Glutamatergic neuron (in vitro differentiated cells): ENCODE measurements around the gene CTDSPL. TPM values are rescaled to one million over a fixed set of nuclear protein-coding genes. Genes with fewer than 3 reads are reported as not detected.

ENCODE experiments used
- DNase-seq: peaks from one replicate; pipeline ENCODE4 v3.0.0; 2022
- H3K27ac Mint-ChIP-seq: one replicate; pipeline ENCODE4 v1.8.0; 2020; ENCODE audit warnings: mild to moderate bottlenecking, mixed read lengths, inconsistent platforms; ENCODE audit not compliant: unreplicated experiment
- H3K27me3 Mint-ChIP-seq: one replicate; pipeline ENCODE4 v1.8.0; 2020; ENCODE audit warnings: mild to moderate bottlenecking, moderate library complexity, mixed read lengths, inconsistent platforms; ENCODE audit not compliant: unreplicated experiment
- H3K36me3 Mint-ChIP-seq: one replicate; pipeline ENCODE4 v1.8.0; 2020; ENCODE audit warnings: mild to moderate bottlenecking, mixed read lengths, inconsistent platforms; ENCODE audit not compliant: unreplicated experiment
- H3K4me1 Mint-ChIP-seq: one replicate; pipeline ENCODE4 v1.8.0; 2020; ENCODE audit warnings: mild to moderate bottlenecking, low read depth, mixed read lengths, inconsistent platforms; ENCODE audit not compliant: unreplicated experiment
- H3K4me3 Mint-ChIP-seq: one replicate; pipeline ENCODE4 v1.8.0; 2020; ENCODE audit warnings: mild to moderate bottlenecking, mixed read lengths, inconsistent platforms; ENCODE audit not compliant: unreplicated experiment
- H3K9me3 Mint-ChIP-seq: one replicate; pipeline ENCODE4 v1.8.0; 2020; ENCODE audit warnings: mild to moderate bottlenecking, moderate library complexity, mixed read lengths, inconsistent platforms; ENCODE audit not compliant: unreplicated experiment
- total RNA-seq: library from RNA; stranded (reverse); fragmentation: NEBNext Ultra II Directional; extraction: Animal tissue kit (Norgen Biotek cat#: 25700); gene quantifications from one replicate; pipeline ENCODE4 v1.2.1, GENCODE V29; 2021; ENCODE audit not compliant: unreplicated experiment
- TF ChIP-seq, protein P1 (sequence below): fragments of 200-600 bp; sonication (generic); IDR thresholded peaks from one replicate; pipeline ENCODE4 v1.5.0; 2021; ENCODE audit not compliant: partially characterized antibody, unreplicated experiment

CTDSPL gene
- total RNA-seq, 1 donor from 2014 or later: 6.6 TPM

DNA sequence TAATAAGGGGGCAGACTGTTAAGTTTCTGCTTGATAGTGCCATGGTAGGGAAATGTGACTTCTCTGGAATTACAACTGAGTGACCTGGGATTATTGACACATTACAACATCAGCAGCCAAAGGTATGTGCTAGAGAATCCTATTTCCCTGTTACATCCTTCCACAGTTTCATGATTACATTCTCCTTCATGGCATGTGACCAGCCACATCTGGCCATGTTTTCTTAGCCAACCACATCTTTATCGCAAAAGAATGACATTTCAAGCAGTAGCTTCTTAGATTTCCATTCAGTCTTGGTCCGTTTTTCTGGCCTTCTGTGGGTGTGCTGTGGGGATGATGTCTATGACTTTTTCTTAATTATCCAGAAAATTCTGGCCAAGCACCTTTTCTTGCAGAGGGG is 45.4 kb upstream of the CTDSPL start:
- TF ChIP-seq, protein P1, sequence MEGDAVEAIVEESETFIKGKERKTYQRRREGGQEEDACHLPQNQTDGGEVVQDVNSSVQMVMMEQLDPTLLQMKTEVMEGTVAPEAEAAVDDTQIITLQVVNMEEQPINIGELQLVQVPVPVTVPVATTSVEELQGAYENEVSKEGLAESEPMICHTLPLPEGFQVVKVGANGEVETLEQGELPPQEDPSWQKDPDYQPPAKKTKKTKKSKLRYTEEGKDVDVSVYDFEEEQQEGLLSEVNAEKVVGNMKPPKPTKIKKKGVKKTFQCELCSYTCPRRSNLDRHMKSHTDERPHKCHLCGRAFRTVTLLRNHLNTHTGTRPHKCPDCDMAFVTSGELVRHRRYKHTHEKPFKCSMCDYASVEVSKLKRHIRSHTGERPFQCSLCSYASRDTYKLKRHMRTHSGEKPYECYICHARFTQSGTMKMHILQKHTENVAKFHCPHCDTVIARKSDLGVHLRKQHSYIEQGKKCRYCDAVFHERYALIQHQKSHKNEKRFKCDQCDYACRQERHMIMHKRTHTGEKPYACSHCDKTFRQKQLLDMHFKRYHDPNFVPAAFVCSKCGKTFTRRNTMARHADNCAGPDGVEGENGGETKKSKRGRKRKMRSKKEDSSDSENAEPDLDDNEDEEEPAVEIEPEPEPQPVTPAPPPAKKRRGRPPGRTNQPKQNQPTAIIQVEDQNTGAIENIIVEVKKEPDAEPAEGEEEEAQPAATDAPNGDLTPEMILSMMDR: no peak
- no peak for DNase-seq
- Mint-ChIP-seq H3K27me3 (no peaks in the 10 kb centered on the region), H3K4me3 (no peak overlapping the region), H3K27ac (no peak overlapping the region), H3K36me3 (peaks cover 8% of the 10 kb centered on the region), H3K4me1 (peaks cover 10% of the 10 kb centered on the region), H3K9me3 (no peaks in the 10 kb centered on the region)

DNA sequence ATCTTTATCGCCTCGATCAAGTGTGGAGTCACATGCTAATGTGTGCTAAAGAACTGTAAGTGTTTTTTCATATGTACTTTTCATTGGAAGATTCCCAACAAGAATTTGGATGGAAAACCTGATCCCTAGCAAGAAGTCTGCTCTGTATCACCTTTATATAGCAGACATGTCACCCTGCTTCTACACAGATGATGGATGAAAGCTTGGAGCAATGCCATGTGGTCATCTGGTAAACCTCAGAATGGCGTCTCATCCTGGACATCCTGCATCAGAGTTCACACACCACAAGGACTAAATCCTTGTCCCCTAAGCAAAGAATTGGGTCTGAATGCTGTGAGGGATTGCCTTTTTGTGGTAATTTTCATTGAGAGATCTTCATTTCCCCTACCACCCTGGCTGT is 42.1 kb upstream of the CTDSPL start:
- no peak overlapping the region for H3K27ac Mint-ChIP-seq
- no peak for DNase-seq
- no peak overlapping the region for H3K4me3 Mint-ChIP-seq
- H3K4me1 Mint-ChIP-seq: peaks cover 12% of the 10 kb centered on the region
- H3K27me3 Mint-ChIP-seq: no peaks in the 10 kb centered on the region
- TF ChIP-seq, protein P1: no peak
- peaks cover 8% of the 10 kb centered on the region for H3K36me3 Mint-ChIP-seq
- H3K9me3 Mint-ChIP-seq: no peaks in the 10 kb centered on the region

DNA sequence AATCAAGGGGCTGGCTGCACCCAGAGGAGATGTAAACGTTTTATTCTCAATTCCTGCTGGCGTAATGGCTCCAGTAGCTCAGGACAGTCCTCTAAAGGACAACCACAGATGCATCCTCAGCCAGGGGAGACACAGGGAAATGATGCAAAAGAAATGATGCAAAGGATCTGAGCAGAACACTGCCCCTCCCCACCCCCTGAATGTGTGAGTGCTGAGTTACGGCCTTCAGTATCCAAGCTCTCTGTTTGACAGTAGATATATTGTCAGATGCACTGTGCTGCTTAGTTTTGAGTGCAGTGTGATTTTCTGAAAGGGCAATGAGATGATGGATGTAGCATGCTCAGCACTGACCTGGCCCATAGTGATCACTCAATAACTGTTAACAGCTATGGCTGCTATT is 41.4 kb upstream of the CTDSPL start:
- Mint-ChIP-seq H3K27ac (no peak overlapping the region), H3K4me1 (peaks cover 12% of the 10 kb centered on the region), H3K4me3 (no peak overlapping the region), H3K9me3 (no peaks in the 10 kb centered on the region), H3K27me3 (no peaks in the 10 kb centered on the region), H3K36me3 (peaks cover 8% of the 10 kb centered on the region)
- no peak for DNase-seq
- TF ChIP-seq, protein P1: no peak

DNA sequence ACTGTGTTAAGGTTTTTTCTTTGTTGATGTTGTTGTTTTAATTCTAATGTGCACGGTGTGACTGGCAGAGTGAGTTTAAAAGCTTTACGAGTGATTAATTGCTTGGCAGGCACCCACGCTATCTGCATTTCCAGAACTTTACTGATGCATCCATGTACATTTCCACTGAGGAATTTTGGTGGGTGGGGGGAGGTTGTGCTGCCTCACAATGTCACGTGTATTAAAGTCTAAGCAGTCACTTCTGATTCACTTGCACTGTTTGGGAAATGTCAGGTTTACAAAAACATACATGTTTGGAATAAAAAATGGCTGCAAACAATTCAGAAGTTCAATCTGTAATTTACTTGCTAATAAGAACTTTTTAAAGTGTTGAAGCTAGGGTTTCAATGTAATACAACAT is 38.5 kb upstream of the CTDSPL start:
- peaks cover 5% of the 10 kb centered on the region for H3K4me1 Mint-ChIP-seq
- H3K36me3 Mint-ChIP-seq: no peaks in the 10 kb centered on the region
- H3K27me3 Mint-ChIP-seq: no peaks in the 10 kb centered on the region

DNA sequence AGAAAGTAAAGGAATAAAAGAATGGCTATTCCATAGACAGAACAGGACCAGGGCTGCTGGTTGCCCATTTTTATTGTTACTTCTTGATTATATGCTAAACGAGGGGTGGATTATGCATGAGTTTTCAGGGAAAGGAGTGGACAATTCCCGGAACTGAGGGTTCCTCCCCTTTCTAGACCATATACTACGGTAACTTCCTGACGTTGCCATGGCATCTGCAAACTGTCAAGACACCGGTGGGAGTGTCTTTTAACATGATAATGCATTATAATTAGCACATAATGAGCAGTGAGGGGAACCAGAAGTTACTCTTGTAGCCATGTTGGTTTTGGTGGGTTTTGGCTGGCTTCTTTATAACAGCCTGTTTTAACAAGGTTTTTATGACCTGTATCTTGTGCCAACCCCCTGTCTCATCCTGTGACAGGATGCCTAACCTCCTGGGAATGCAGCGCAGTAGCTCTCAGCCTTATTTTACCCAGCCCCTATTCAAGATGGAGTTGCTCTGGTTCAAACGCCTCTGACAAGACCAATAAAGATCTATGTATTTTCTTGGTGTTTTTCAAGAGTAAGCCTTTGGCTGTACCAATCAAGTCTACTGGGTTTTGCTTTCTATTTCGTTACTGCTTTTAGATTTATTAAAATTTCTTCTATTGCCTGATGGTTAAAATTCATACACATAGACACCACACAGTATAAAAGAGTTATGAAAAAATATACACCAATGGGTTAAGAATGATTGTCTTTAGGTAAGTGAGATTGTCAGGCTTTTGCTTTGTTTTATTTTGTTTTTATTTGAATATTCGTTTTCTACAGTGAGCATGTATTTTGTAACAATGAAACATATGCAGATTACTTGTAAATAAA is 37.4 kb upstream of the CTDSPL start:
- H3K27ac Mint-ChIP-seq: no peak overlapping the region
- TF ChIP-seq, protein P1: no peak

More for the DNA sequence above, 38.5 kb upstream of the CTDSPL start:
- Mint-ChIP-seq H3K4me3 (no peak overlapping the region), H3K27ac (no peak overlapping the region), H3K9me3 (no peaks in the 10 kb centered on the region)
- no peak for DNase-seq
- TF ChIP-seq, protein P1: no peak

More for the DNA sequence above, 37.4 kb upstream of the CTDSPL start:
- Mint-ChIP-seq H3K4me1 (peaks cover 5% of the 10 kb centered on the region), H3K36me3 (no peaks in the 10 kb centered on the region), H3K4me3 (no peak overlapping the region), H3K9me3 (no peaks in the 10 kb centered on the region), H3K27me3 (no peaks in the 10 kb centered on the region)
- no peak for DNase-seq
